HFF-Myc (cell line): ENCODE measurements around the gene AHRR.
"Not testable (repeated sequence)": the region's sequence is repeated elsewhere in the genome, so short reads cannot be mapped to it uniquely, and the experiment has no call there.

Experiments
- DNase-seq: peaks from one replicate; pipeline ENCODE4 v3.0.0-alpha.2; 2011; ENCODE audit warnings: low read depth; ENCODE audit errors: extremely low read depth
- H3K4me3 ChIP-seq: replicated peaks from 2 replicates; pipeline ENCODE4 v1.5.1; 2011; ENCODE audit warnings: low read depth, mild to moderate bottlenecking, control low read depth, low read length
- CTCF ChIP-seq: IDR thresholded peaks from 2 replicates; pipeline ENCODE4 v1.5.1; 2012; ENCODE audit warnings: mild to moderate bottlenecking, low read depth, low read length, control low read depth; ENCODE audit errors: missing control alignments

AHRR gene

GRCh38 chr5:396531-396961 is 75.0 kb downstream of the AHRR start:
- no peak for TF ChIP-seq CTCF
- DNase-seq: no peak

GRCh38 chr5:398141-398474 is 76.6 kb downstream of the AHRR start:
- not testable (repeated sequence) for DNase-seq, H3K4me3 ChIP-seq

More at GRCh38 chr5:396531-396961, 75.0 kb downstream of the AHRR start:
- H3K4me3 ChIP-seq: no peak overlapping the region

- TF ChIP-seq CTCF: no peak
- H3K4me3 ChIP-seq: peak overlapping the region; percentile 33
- no peak for DNase-seq
Observed at GRCh38 chr5:398475-399295, 77.2 kb downstream of the AHRR start.

GRCh38 chr5:399296-400281 is 78.1 kb downstream of the AHRR start:
- DNase-seq: peak; percentile 88
- no peak for TF ChIP-seq CTCF
- peak overlapping the region; percentile 38 for H3K4me3 ChIP-seq

- TF ChIP-seq CTCF: no peak
- H3K4me3 ChIP-seq: peak overlapping the region; percentile 38
- DNase-seq: peak; percentile 93
Observed at GRCh38 chr5:400282-401145, 79.0 kb downstream of the AHRR start.

GRCh38 chr5:401146-402034 is 79.9 kb downstream of the AHRR start:
- no peak for TF ChIP-seq CTCF
- H3K4me3 ChIP-seq: no peak overlapping the region
- DNase-seq: no peak

GRCh38 chr5:402219-402614 is 80.7 kb downstream of the AHRR start:
- not testable (repeated sequence) for H3K4me3 ChIP-seq, DNase-seq
